GM18502 (cell line): ENCODE results near the gene FSD1.

Experiments used
- ATAC-seq: cut with Tn5 transposase; IDR thresholded peaks from one replicate; pipeline ENCODE4 v1.9.1; 2021; ENCODE audit warnings: mild to moderate bottlenecking; ENCODE audit not compliant: unreplicated experiment, poor library complexity

FSD1 gene

GRCh38 chr19:4361152-4362046, 57.0 kb downstream of the FSD1 start:
- no peak for ATAC-seq

- ATAC-seq: no peak
Measured at GRCh38 chr19:4362101-4362828, 57.9 kb downstream of the FSD1 start.

GRCh38 chr19:4362831-4363545, 58.6 kb downstream of the FSD1 start:
- no peak for ATAC-seq

GRCh38 chr19:4363571-4364304, 59.3 kb downstream of the FSD1 start:
- ATAC-seq: no peak

GRCh38 chr19:4365341-4365740, 60.9 kb downstream of the FSD1 start:
- no peak for ATAC-seq

GRCh38 chr19:4365791-4366665, 61.6 kb downstream of the FSD1 start:
- ATAC-seq: no peak

- no peak for ATAC-seq
Measured at GRCh38 chr19:4366666-4367335, 62.4 kb downstream of the FSD1 start.

GRCh38 chr19:4367336-4367723, 62.9 kb downstream of the FSD1 start:
- ATAC-seq: no peak

GRCh38 chr19:4367781-4368127, 63.4 kb downstream of the FSD1 start:
- no peak for ATAC-seq

GRCh38 chr19:4368128-4368820, 63.9 kb downstream of the FSD1 start:
- no peak for ATAC-seq

GRCh38 chr19:4369109-4369887, 64.9 kb downstream of the FSD1 start:
- ATAC-seq: peak; percentile 45

GRCh38 chr19:4369888-4370260, 65.5 kb downstream of the FSD1 start:
- ATAC-seq: peak; percentile 46

GRCh38 chr19:4370418-4371041, 66.1 kb downstream of the FSD1 start:
- ATAC-seq: no peak

GRCh38 chr19:4371247-4372164, 67.1 kb downstream of the FSD1 start:
- ATAC-seq: no peak

GRCh38 chr19:4372165-4373012, 68.0 kb downstream of the FSD1 start:
- ATAC-seq: no peak
